Cortex of kidney (tissue), 1 donor: Measurements from ENCODE around the gene BHMT.
"Not testable (repeated sequence)": the region's sequence is repeated elsewhere in the genome, so short reads cannot be mapped to it uniquely, and the experiment has no call there.

Experiments used
- DNase-seq: peaks from one replicate; lab custom pipeline; 2025; lab: John Stamatoyannopoulos, UW

Gene BHMT

DNA sequence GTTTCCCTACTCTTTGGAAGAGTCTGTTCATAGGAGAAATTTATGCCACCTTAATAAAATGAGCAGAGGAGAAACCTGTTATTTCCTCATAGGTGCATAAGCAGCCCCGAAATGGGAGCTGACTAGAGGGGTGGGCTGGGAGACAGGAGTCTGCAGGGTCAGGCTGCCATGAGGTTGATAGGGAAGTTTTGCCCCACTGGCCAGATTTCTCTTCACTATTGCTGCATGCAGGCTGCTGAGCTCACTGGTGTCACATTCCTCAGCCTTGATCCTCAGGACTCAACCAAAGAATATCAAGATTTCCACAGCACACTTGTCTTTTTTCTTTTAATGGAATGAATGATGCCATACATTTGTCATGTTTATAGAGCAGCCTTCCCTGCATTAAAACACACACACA lies 60.7 kb downstream of the BHMT start:
- no peak for DNase-seq

DNA sequence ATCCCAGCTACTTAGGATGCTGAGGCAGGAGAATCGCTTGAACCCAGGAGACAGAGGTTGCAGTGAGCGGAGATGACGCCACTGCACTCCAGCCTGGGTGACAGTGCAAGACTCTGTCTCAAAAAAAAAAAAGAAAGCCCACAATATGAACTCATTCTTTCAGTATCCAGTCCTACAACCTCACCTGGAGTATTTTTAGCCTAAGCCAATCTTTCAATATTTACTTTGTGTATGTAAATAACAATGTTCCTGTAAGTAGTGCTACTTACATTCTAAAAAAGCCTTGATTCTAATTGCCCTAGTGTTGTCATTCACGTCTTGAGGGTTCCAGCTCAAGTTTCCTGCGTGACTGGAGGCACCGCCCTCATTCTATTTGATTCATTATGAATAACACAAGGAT lies 62.0 kb downstream of the BHMT start:
- no peak for DNase-seq

DNA sequence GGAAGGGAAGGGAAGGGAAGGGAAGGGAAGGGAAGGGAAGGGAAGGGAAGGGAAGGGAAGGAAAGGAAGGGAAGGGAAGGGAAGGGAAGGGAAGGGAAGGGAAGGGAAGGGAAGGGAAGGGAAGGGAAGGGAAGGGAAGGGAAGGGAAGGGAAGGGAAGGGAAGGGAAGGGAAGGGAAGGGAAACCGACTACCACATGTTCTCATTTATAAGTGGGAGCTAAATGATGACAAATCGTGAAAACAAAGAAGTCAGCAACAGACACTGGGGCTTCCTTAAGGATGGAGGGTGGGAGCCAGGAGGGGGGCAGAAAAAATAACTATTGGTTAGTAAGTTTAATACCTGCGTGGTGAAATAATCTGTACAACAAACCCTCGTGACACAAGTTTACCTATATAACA lies 68.8 kb downstream of the BHMT start:
- not testable (repeated sequence) for DNase-seq

DNA sequence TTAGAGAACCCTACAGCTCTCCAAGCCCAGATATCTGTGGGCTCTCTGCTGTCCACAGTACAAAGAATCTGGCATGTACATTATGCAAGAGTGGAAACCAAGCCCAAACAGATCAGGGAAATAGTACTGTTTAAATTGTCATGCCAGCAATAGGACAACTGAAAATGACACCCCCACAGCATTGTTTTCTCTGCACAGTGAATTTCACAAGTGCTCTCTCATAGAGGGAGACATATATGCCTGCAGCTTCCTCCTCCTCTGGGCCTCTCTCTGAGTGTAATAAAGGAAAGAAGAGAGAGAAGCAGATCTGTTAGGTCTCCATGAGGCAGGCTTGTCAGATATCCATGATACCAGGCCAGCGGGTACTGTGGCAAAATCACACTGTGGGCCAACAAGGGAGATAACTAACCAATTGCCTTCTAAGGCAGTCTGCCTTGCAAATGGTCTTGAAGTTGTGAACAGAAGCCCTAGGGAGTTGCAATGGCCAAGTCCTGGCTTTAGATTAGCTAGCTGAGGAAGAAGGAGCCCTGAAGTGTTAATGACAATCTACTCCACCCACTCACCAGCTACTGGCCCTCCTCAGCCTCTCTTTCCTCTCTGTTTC lies 69.9 kb downstream of the BHMT start:
- no peak for DNase-seq
